HG02970 (cell line): ENCODE data around the gene VWA8.

Experiments used
- ATAC-seq: cut with Tn5 transposase; IDR thresholded peaks from one replicate; pipeline ENCODE4 v1.9.1; 2021; ENCODE audit warnings: mild to moderate bottlenecking, moderate library complexity, moderate number of reproducible peaks; ENCODE audit not compliant: unreplicated experiment, low FRiP score

VWA8 gene

DNA sequence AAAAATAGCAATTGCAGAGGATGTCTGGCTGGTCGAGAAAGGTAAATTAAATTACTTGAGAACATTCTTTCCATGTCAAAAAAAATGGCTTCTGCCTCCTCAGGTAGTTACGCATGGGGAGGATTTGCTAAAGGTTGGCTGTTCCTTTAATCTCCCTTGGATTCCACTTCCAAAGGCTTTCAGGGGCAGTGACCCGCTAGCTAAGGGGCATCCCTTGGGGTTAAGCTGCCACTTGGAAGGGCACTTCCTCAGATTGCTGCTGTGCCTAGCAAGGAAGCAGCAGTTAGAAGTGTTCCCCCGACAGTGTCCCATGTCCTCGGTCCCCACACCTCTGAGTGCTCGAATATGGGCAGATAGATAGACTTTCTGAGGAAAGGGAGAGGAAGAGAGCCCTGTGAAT, 395.1 kb downstream of the VWA8 start:
- ATAC-seq, result no peak

DNA sequence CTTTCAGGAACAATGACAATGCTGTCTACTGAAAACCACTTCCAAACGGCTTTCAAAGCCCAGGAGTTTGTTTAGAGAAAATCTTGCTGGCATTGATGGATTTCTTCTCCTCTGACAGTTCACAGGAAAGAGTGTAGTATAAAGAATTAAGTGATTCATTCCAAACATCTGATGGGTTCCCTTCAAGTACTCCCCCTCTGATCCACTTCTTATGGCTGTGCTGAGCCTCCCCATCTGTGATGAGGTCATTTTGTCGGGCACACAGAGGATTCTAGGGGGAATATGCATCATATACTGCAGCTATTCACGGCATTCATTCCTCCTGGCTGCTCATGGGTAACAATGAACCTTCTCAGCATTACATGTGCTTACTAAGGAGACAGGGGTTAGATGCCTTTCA, 395.7 kb downstream of the VWA8 start:
- ATAC-seq, result no peak

DNA sequence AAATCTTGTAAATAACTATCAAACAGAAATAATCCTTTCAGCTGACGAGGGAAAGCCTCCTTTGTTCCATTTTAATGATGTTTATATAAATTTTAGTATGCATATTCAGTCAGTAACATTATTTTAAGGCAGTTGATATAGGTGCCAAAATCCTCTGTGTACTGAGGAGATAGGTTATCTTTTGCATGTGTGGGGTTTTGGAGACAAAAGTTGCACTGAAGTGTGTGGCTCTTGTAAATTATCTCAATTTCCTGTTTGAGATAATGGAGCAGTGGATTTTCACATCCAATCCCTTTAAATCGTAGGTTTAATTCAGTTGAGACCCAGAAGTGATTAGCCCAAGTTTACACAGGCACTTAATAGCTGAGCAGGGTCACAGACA, 396.9 kb downstream of the VWA8 start:
- ATAC-seq, result no peak

DNA sequence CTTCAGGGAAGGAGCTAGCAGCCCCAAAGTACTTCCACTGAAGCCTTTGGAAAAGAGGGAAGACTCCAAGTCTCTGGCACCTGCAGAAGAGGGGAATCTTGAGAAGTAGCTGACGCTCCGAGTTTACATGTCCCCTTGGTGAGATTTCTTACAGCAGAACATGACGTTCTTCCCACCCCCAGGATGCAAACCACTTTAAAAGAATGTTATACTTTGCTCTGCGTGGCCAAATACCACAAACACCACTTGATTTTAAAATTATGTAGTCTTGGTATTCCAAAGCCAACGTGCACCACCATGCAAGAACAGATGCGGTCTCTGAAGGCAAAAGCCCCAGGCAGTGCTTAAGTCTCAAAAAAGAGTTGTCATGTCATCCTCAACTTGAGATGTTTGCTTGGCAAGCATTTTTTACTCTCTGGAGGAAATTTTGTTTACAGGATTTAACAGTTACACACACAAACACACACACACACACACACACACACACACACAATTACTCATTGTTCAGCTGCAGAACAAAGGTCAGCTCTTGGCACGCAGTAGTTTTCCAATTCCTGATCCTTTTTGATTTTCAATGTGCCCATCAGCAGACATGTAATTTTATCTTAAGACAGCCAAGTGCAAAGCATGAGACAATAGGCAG, 397.4 kb downstream of the VWA8 start:
- ATAC-seq, result no peak

DNA sequence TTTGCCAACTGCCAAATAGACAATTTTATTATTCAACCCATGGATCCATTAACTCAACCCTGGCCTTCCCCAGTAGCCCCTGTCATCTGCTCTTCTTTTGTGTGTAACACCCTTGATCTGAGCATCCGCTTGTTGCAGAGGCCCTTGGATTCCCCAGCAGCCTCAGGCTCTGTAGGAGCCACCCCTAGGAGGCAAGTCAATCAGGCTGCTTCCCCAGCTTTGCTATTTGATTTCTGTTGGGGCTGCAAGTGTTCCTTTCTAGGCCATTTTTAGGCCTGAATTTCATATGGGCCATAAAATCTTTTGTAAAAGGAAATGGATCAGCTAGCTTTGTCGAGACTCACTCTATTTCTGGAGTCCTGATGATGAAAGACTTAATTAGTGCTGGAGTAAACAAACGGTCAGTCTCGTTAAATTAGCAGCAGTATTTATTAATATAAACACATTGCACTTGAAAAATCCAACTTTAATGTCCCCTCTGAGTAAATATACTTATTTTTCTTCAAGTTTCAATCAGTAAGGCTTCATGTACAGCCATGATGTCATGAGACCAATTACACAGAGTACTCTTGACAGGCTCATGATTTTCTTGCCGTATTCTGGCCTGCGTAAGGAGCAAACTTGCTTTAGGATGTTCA, 398.2 kb downstream of the VWA8 start:
- no peak for ATAC-seq

DNA sequence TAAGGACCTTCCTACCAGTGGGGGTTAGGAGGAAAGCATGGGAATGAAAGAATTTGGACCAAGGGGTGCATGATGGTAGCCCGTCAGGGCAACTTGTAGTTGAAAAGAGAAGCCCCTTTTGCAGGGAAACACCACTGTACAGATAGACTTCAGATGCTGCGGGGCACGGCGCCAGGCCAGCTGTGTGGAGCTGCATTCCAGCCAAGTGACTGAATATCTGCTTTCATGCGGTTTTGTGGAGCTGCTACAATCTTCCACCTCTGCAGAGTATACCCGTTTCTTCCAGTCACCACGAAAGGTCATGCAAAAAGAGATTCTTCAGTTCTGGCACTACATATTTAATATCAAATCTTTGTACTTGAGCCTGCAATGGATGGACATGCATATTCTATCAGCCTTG, 398.8 kb downstream of the VWA8 start:
- ATAC-seq, result no peak

DNA sequence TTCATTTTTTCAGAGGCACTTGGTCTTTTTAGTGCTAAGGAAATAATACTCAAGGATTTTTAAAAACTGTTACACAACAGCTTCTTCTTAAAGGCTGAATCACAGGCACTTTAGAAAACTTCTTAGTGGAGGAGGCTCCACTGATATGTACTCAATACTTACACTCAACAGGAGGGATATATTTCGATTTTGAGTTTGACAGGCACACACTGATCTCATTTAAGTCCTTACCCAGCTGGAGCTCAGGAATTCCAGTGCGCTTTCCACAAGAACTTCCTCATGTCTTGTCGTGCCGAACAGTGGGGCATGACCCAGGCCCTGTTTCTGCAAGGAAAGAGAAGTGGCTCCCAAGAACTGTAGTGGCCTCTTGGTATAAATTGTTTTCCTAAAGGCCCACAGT, 399.7 kb downstream of the VWA8 start:
- ATAC-seq, result no peak

DNA sequence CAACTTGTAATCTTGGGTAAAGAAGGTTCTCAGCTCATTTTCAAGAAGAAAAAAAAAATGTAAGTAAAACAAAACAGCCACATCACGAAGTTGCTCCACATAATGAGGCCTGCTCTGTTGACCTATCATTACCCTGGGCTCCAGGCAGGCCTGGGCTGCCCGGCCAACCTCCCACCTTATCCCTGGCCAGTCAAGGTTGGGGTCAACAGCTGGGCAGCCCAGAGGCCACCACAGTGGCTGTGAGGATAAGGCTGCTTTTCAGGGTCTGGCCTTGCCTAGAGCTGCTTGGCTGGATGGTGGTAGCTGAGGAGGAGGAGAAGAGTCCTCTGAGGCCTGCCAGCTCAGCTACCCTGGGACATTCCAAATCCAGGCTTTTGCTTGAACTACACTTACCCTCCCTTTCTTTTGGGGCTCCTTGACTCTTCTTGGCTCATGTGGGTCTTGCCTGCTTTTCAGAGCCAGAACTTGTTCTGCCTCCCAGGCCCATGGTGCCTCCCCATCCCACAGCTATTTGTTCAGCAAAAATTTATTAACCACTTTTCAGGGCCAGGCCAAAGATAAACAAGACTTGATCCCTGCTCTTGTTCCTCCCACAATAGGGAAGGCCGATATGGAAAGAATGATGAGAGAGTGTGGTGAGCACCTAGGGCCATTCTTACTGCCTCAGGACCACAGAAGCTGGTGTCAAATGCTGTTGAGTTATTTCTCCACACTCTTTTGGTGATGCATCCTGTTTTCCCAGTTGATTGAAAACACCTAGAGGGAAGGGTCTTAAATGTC, 401.9 kb downstream of the VWA8 start:
- ATAC-seq, result no peak

DNA sequence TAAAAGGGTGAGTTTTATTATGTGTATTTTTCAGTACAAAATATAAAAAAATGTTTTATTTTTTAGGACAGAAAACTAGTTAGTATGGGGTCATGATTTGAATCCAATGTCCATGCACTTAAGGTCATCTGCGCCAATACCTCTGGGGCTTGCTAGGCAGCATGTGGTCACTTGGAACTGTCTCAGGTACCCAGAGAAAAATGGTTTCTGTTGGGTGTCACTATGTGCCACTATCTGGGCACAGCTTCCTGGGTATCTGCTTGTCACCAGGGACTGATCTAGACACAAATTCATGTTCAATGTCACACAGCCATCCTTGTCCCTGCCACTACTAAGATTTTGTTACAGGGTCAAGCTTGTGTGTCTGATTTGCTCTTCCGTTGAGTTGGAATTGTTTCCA, 403.2 kb downstream of the VWA8 start:
- ATAC-seq, result no peak

DNA sequence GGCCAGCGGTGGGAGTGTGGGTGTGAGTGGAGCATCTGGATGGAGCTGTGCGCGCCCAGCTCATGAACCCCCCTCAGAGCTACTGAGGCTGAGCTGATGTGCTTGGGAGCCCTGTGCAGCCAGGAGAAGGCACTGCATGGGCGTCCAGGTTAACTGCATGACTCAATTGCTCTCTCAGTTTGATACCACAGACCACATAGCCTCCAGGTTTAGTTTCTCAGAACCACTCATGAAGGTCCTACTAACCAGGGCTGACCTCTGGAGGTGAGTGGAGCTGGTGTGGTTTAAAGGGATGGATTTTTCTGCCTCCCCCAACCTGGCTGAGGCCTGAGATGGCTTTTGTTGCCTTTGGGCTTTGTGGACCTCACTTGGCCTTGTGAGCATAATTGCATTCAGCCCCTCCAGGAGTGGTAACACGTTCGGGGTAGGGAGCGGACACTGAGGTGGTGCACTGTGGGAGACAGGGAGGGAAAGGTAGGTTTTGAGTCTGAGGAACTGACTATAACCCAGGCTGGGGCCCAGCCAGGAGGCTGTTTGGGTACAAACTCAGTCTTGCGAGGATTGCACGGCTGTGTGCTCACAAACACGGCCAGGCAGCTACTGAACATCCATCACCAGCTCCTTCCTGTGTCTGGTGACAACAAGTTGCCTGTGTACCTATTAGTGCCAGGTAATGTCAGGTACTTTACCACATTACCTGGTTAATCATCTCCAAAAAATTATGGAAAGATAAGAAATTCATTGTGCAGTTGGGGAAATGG, 406.1 kb downstream of the VWA8 start:
- no peak for ATAC-seq

DNA sequence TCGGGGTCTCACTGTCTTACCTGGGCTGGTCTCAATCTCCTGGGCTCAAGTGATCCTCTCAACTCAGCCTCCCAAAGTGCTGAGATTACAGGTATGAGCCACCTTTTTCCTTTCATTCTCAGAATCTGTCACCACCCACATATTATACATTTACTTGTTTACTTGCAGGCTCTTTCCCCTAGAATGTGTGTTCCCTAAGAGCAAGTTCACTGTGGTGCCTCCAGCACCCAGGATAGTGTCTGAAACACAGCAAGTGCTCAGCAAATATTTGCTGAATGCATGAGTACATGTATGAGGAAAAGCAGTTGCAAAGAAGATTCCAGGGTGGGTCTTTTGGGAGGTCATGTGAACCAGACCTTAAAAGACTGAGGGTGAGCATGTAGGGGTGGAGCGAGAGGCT, 406.7 kb downstream of the VWA8 start:
- no peak for ATAC-seq

DNA sequence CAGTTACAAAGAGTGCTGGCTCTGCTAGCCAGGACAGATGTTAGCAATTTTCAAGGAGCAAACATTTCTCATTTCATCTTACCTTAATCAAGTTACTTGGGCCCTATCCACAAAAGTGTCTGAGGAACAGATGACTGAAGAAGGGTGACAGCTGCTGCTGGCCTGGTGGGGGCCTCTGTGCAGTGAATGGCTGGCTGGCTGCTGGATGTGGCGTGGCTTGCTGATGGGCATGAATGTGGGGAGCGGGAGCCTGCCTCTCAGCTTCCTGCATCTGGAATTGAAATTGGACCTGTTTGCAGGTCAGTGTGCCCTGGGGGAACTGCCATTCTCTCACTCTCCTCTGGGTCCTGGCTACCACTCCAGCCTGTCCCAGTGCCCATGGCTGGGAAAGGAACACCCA, 408.9 kb downstream of the VWA8 start:
- no peak for ATAC-seq

DNA sequence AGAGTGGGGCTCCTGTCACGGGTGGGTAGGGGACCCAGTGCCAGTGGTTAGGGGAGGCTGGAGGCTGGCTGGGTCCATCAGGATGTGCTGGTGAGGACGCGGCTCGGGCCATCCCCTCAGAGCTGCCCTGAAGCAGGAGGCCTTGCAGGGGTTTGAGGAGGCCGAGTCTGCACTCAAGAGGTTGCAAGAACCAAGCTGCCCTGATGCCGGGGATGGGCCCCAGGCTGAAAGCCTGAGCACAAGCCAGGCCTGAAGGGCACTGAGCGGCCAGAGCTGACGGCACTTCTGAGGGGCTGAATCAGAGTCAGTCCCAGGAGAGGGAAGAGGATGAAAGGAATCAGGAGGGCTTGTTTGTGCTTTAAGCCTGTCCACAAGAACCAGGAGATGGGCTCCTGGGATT, 410.6 kb downstream of the VWA8 start:
- no peak for ATAC-seq

DNA sequence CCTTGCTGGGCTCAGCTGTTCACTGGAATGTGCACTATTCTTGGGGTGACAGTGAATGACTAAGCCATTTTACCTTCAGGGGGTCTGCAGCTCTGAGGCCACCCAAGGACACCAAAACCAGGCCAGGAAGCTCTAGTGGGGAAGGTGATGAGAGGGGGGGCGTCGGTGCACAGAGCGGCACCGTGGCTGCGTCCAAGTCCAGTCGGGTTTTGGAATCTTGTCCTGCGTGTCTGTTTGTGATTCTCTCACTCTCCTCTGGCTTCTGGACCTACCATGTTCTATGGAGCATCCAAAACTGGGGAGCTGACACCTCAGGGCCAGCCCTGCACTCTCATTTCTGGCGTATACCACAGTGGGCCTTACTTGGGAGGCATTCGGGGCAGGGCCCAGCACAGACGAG, 411.4 kb downstream of the VWA8 start:
- ATAC-seq, result no peak

DNA sequence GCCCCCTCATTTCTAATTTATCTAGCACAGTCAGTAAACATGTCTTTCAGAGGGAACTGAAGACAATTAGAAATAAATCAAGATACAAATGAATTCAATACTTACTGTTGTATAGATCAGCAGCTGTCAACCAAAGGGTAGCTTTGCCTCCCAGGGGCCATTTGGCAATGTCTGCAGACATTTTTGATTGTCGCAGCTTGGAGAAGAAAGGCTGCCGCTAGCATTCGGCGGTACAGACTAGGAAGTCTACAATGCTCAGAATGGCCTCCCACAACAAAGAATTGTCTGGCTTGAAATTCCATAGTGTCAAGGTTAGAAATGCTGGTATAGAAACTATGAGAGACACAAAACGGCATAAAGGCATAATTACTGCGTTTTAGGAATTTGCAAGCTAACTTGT, 412.0 kb downstream of the VWA8 start:
- no peak for ATAC-seq

DNA sequence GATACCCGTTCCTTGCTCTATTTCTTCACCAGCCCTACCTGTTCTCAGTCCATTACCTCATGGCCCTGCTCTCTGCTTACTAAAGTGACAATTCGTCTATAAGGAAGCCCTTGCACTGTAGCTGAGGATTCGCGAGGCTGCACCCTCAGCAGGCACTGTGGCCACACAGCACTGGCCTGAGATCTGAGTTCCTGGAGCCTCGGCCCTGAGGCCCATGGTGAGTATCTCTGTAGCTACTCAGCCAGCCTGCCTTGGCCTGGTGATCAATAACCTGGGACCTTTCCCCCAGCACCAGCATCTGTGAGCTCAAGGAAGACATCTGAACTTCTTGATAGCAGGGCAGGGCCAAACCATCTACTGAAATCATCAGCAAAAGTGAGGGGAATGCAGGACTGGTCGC, 412.9 kb downstream of the VWA8 start:
- ATAC-seq, result no peak

DNA sequence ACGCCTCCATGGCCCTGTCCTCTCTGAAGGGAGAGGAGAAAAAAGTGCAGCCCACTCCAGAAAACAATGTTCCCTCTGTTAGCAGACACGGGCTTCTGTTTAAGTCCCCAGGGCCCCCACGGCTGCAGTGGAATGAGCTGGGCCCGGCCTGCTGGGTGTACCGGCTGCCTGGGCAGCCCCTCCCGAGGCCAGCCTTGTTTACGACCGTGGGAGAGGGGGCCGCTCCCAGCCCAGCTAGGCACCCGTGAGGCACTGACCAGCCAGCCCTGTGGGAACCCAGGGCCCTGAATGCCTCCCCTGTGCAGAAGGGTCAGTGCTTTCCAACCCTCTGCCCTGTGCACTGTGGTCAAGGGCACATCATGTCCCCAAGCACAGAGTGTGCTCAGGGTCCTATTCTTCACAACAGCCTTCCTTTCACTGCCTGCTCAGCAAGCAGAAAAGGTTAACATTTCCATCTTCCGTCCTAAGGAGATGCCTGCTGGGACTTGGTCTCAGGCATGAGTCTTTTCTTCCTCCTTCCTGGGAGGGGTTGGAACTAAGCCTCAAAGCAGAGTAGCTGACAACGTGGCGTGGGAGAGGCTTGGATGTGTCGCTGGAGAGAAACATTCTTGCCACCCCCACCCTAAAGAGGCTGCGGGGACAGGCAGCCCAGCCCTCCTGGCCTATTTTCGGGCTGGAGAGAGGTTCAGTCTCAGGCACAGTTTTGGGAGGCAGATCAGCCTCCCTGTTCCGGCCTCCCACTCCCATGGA, 413.5 kb downstream of the VWA8 start:
- ATAC-seq, result no peak

DNA sequence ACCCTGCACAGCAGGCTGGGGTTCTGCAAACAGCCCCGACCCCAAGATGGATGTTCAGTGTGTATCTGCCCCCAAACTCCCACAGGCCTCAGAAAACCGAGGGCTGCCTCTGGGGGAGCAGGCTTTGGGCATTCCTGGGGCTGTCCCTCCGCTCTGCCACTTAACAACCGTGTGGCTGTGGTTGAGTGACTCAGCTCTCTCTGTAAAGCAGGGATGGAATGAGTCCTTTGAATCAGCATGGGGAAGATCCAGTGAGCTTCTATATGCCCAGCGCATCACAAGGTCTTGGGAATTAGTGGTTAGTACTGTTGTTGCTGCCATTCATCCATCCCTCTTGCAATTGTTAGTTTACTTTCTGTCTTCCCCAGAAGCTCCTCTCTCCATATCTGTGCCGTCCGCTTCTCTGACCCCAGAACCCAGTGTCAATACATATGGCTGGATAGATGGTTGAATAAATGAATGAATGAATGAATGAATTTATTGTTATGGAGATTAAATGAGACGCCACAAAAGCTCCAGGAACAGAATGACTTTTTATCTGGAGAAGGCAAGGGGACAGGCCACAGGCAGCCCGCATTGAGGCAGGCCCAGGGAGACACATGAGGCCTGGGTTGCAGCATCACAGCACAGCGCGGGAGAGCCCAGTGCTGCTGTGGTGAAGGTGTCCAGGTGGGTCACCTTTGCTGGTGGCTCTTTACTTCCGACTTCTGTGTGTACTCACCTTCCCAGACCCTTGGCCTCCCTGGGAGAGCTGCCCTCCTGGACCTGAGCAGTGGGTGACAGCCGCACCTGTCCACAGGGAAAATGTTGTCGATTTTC, 414.3 kb downstream of the VWA8 start:
- ATAC-seq, result no peak

DNA sequence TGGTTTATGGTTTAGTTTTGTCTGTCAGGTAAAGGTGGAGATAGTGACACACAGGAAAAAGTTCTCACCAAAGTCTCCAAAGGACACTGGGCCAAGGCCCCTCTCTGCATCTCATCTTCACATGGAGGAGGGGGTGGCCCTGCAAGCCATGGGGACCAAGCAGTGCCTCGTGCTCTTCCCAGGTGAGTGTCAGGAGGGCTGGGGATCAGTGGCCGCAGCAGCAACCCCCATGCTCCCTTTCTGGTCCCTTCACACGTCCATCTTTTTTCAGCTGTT, 415.5 kb downstream of the VWA8 start:
- no peak for ATAC-seq
